ENCODE measurements around the gene DVL2. TPM values are rescaled to one million over a fixed set of nuclear protein-coding genes. Genes with fewer than 3 reads are reported as not detected.

Gene DVL2
- total RNA-seq, 1 donor from 2014 or later, result 47.5 TPM

GRCh38 chr17:7219229-7219811 is 15.0 kb downstream of the DVL2 start:
- DNase-seq, result no peak

- DNase-seq, result no peak
Measured at GRCh38 chr17:7218758-7219157, 15.6 kb downstream of the DVL2 start.

GRCh38 chr17:7218166-7218565 is 16.2 kb downstream of the DVL2 start:
- DNase-seq, result no peak

DNA sequence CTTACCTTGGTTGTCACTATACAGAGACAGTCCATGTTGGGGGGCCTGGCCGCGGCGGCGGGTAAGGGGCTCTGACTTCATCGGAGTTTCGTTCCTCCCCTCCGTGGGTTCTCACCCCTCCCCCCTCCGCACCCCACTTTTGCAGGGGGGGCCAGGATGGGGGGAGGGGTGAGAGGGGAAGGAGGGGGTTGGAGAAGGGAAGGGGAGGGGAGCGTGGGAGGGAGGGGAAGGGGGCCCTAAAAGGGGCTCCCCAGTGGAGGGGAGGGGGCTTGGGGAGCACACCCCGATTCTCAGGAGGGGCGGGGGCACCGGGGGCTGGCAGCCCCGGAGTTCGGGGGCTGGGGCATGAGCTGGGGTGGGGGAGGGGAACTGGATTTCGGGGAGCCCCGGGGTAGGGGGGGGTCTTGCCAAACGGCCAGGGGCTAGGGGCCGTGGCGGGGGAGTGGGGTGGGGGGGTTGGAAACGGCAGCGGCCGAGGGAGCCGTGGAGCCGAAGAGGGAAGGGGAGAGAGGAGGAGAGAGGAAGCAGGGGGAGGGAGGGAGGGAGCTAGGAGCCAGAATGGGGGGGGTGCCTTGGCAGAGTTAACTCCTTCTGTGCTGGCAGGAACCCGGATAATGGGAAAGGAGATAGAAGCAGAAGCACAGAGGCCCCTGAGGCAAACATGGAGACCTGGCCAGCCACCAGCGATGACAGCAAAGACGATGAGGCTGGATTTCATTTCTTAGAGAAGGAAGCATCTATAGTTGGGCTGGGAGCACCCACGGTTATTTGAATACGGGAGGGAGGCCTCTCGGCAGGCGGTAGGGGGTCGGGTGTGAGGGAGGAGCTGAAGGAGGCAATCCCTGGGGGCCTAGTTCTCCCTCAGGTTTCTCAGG is 17.0 kb downstream of the DVL2 start:
- DNase-seq, result peak; percentile 87

DNA sequence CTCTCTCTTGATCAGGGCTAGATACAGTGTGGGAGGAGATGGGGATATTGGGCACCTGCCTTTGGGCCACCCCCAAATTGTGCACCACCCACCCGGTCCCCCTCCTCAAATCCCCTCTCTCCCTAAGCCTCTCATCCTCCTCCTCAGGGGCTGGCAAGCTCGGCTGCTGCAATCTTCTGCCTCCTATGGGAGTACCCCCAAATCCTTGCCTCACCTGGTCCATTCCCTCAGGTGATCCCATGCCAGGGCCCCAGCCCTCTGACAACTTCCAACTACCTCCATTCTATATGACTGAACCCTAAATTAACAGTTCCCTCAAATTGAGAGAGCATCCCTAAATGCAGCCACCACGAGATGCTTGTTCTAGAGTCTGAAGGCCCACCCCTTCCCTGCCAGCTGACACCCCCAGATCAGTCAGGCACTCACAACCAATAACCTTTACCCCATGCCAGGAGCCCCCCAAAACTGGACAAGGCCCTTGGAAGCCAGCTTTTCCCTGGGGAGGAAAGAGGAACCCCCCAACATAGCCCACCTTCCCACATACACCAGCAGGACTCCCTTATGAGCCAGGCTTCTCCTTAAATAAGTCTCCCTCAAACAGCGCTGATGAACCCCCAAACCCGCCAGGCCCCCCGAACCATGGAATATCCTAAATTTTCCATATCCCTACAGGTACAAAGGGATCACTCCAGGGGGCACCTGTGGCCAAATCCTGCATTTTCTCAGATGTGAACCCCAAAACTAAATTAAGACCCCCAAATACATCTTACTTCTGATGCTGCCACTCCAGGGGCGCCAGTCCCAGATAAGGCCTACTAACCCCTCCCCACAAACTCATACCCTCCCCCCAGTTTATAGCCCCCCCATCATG is 17.8 kb downstream of the DVL2 start:
- no peak for DNase-seq

GRCh38 chr17:7215652-7216180 is 18.6 kb downstream of the DVL2 start:
- DNase-seq, result peak; percentile 67

DNA sequence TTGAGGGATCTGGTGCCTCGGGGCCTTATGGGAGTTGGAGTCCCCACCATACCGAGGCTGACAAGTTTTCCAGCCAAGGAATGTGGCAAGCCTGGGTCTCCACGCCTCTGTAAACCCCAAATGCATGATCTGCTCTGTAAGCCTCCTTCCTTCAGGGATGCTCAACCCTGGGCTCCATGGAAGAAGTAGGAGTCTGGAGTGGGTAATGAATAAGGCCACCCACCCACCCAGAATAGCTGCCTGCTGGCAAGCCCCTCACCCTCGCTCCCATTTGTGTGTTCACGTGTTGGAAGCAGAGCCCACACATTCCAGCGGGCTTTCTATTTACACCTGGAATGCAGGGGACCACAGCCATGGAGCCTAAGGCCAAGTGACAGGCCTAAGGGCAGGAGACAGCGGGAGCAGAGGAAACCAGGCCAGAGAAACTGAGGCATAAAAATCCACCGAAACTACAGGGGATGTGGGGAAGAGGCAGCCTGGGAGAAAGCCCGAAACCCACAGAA is 19.1 kb downstream of the DVL2 start:
- DNase-seq, result peak; percentile 97

GRCh38 chr17:7214300-7215135 is 19.8 kb downstream of the DVL2 start:
- peak; percentile 95 for DNase-seq

GRCh38 chr17:7213895-7214299 is 20.4 kb downstream of the DVL2 start:
- peak; percentile 91 for DNase-seq

DNA sequence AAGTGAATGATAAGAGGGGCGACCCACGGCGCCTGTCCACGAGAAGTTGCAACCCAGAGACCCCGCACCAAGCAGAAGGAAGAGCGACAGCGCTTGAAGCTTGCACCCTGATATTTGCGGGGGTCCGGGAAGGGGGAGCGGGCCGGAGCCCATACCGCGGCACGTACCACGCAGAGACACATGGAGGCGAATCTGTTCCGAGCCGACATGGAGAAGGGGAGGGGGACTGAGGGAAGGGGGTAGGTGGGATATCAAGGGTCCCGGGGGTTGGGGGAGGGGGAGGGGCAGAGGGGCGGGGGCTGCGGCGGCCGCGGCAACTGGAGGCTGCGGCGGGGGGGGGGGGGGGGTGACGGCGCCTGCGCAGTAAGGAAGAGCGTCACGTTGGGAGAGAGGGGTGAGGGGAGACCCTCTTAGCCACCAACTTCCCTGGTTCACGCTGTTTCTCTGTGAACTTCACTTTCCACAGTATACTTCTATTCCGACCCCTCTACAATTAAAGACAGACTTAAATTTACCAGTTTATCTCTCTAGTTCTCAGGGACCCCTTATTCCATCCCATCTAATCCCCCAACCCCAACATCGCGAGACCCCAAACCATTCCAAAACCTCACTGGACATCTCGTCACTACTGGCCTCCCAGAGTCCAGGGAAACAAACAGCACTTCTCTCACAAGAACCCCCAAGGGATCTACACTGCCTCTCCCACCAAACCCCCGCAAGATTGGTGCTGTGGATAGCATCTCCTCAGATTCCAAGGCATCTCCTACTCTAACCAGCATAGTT is 22.6 kb downstream of the DVL2 start:
- DNase-seq, result no peak

DNA sequence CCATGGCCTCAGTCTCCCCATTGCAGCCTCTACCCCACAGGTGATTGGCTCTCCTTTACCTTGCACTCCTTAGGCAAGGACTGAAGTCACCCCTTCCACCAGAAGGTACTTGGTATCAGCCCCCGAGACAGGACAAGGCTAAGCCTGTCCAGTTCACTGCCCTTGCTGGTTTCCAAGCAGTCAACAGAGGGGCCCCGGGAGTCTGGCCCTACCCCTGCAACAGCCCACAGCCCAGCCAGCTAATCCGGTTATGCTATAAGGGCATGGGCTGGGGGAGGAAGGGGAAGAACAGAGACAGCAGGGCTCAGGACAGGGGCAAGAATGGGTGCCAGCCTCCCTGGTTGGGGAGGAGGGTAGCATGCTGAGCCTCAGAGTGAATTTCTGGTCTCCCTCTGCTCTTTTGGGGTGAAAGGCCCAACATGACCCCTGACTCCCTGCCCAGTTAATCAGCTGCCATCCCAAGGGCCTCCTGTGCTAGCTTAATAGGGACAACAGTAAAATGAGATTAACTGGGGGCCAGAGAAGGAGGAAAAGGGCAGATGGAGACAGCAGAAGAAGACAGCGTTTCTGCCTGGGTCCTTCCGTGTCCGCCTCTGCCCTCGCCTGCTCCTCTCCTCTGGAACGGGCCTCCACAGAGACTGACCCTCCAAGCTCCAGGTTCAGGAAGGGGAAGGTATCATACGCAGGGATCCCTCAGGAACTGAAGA is 25.4 kb downstream of the DVL2 start:
- DNase-seq, result no peak

GRCh38 chr17:7208027-7208571 is 26.2 kb downstream of the DVL2 start:
- DNase-seq, result no peak

DNA sequence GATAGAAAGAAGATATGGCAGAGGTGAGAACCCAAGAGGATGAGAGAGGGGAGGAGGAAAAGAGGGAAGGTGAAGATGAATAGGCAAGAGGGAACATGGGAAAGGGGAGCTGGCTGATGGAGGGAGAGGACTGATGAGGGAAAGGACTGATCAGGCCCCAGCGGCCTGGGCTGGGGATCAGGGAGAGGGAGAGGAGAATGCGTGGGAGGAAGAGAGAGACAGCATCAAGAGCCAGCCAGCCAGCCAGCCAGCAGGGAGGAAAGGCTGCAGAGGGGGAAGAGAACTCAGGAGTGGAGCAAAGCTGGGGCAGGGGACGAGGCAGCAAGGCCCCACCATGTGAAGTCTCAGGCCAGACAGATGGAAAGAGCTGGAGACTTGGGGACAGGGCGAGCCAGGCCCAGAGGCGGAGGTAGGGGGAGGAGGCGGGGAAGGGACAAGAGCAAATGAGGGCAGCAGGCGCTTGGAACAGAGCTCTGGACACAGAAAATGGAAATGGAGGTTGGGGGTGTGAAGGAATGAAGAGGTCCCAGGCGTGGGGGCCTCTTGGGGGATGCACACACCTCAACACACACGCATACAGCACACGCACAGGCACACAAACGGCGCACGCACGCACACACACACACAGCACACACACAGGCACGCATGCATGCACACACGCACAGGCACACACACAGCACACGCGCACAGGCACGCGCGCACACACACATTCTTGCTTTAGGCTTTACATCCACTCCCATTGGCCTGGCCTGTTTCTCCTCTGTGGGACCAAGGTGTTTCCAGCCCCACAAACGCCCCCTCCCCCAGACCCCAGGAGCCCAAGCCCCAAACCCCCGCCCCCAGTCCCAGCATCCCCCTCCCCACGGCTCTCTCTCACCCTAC is 27.0 kb downstream of the DVL2 start:
- DNase-seq, result no peak

DNA sequence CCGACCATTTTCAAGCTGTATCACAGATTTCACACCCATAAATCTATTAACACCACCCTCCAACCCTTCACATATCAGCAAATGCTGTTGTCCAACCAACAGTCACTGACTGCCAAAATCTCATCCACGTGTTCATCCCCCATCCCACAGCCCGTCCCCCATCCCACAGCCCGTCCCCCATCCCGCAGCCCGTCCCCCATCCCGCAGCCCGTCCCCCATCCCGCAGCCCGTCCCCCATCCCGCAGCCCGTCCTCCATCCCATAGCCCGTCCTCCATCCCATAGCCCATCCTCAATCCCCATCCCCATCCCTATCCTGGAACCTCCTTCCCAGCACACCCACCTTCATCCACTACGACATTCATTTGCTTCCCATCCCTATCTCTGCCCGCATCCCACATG is 28.8 kb downstream of the DVL2 start:
- DNase-seq, result no peak

- peak; percentile 92 for DNase-seq
Measured at GRCh38 chr17:7204828-7205461, 29.4 kb downstream of the DVL2 start.

GRCh38 chr17:7204336-7204735 is 30.0 kb downstream of the DVL2 start:
- DNase-seq, result no peak

DNA sequence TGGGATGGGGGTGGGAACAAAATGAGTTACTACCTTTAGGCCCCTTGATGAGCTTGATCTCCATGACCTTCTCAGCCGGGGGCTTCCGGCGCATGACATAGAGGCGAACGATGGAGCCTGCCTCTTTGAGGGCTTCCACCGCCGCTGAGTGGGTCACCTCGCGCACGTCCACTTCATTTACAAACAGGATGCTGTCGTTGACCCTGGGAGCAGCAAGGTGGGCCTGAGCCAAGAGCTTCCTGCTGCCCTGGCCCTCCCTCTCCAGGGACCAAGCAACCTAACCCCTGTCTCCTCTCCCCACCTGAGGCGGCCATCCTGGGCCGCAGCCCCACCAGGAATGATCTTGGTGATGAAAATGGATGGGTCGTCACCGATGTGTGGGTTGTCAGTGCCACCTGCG is 30.9 kb downstream of the DVL2 start:
- DNase-seq, result no peak
